GM23248 (cell line): Measurements from ENCODE around the gene RHPN2.
"Not testable (repeated sequence)": the region's sequence is repeated elsewhere in the genome, so short reads cannot be mapped to it uniquely, and the experiment has no call there.

Experiments
- EZH2 ChIP-seq: fragments of 200-600 bp; sonication (generic); IDR thresholded peaks from 2 replicates; pipeline ENCODE4 v1.6.1; 2018; ENCODE audit warnings: antibody characterized with exemption, mild to moderate bottlenecking; ENCODE audit not compliant: insufficient read depth, poor library complexity, severe bottlenecking
- EZH2phosphoT487 ChIP-seq: fragments of 200-600 bp; sonication (generic); IDR thresholded peaks from 2 replicates; pipeline ENCODE4 v1.6.1; 2018; ENCODE audit warnings: antibody characterized with exemption, moderate library complexity, mild to moderate bottlenecking, low read depth; ENCODE audit not compliant: insufficient read depth

DNA sequence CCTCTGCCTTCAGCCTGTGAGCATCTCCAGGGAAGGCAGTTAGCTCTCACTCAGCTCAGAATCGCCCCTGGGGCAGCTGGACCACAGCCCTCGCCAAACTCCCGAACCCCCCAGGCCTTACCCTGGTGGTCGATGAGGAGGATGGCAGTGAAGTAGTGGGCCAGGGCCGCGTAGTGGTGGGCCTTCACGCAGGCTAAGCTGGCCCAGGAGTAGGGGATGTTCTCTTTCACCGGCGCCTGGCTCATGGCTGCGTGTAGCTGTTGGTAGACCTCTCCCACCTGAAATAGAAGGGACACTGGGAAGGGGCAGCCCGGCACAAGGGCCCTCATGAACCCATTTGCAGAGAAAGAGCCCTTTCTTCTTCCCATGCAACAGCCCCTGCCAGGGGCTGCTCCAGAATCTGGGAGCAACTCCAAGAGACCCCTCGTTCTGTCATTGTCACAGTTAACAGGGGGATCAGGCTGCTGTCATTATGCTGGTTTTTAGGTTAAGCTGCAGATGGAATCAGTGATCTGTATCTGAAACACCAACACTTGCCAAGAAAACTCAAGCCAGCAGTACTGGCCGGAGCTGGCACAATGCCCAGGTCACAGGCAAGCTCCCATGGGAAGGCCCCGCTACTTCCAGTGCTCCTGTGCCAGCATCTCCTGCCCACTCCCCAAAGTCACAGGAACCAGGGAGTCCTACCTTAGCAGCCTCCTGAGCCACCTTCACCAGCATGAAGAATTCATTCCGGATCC is 62.4 kb downstream of the RHPN2 start:
- not testable (repeated sequence) for TF ChIP-seq EZH2, EZH2phosphoT487
